Omental fat pad (tissue), 4 donors: ENCODE results near the gene ERFL. TPM values are rescaled to one million over a fixed set of nuclear protein-coding genes. Genes with fewer than 3 reads are reported as not detected.

Experiments
- ATAC-seq: fragments of 150-250 bp; one replicate; pipeline ENCODE4 v1.9.1; 2016; ENCODE audit warnings: mild to moderate bottlenecking, moderate library complexity; ENCODE audit not compliant: low FRiP score
- DNase-seq: peaks from one replicate; pipeline ENCODE4 v3.0.0-alpha.2; 2019; ENCODE audit warnings: low spot score
- total RNA-seq, 4 donors: library from RNA; depleted of rRNA; stranded (reverse); fragments of >200 nt; gene quantifications; one replicate each; pipeline ENCODE4 v1.1.0, GENCODE V29; 2016
- TF ChIP-seq, protein P1 (sequence below), 3 donors: fragments of 450-650 bp; IDR thresholded peaks; one replicate each; pipeline ENCODE4 v1.5.1; 2016 to 2017; ENCODE audit warnings: antibody characterized with exemption in 3 of 3, mild to moderate bottlenecking in 3 of 3, moderate library complexity in 2 of 3

Gene ERFL
- total RNA-seq = under 1 TPM in 1 of 4 donors, not detected in 3; 0.25 TPM

DNA sequence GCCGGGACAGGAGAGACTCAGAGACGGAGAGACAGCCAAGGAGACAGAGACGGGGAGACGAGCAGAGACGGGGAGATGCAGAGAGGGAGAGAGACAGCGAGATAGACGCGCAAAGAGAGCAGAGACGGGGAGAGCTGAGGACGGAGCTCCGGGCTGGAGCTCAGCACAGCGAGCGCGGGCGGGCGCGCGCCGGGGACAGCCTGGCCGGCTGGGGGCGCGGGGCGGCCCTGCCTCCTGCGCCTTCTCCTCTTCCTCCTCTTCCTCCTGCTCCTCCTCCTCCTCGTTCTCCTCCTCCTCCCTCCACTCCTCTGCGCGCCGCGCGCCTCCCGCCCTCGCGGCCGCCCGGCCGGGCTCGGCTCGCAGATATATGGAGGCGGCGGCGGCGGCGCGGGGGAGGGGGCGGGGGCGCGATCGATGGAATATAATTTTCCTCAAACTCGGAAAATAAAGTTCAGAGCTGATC lies at the start of gene ERFL:
TSS of gene ERFL (minus strand) at position 229 of the 463 bp plus-strand sequence. CDS start 15,530 bp downstream, outside the sequence.
- TF ChIP-seq, protein P1, sequence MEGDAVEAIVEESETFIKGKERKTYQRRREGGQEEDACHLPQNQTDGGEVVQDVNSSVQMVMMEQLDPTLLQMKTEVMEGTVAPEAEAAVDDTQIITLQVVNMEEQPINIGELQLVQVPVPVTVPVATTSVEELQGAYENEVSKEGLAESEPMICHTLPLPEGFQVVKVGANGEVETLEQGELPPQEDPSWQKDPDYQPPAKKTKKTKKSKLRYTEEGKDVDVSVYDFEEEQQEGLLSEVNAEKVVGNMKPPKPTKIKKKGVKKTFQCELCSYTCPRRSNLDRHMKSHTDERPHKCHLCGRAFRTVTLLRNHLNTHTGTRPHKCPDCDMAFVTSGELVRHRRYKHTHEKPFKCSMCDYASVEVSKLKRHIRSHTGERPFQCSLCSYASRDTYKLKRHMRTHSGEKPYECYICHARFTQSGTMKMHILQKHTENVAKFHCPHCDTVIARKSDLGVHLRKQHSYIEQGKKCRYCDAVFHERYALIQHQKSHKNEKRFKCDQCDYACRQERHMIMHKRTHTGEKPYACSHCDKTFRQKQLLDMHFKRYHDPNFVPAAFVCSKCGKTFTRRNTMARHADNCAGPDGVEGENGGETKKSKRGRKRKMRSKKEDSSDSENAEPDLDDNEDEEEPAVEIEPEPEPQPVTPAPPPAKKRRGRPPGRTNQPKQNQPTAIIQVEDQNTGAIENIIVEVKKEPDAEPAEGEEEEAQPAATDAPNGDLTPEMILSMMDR (IDR thresholded peaks at IDR 0.05) = no peak
- ATAC-seq (no peak), DNase-seq (no peak)

DNA sequence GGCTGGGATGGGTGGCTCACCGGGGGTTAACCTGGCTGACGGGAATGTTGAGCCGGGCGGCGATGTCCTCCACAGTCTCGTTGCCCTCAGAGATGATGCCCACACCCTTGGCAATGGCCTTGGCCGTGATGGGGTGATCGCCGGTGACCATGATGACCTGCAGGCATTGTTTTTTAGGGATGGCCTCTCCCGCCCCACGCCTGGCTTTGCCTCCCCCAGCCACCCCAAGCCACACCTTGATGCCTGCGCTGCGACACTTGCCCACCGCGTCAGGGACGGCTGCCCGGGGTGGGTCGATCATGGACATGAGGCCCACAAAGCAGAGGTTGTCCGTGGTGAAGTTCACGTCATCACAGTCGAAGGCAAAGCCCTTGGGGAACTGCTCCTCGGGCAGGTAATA lies 49.7 kb upstream of the ERFL start:
- ATAC-seq (peak; percentile 9), DNase-seq (no peak)
- TF ChIP-seq, protein P1 (IDR thresholded peaks at IDR 0.05) = no peak

DNA sequence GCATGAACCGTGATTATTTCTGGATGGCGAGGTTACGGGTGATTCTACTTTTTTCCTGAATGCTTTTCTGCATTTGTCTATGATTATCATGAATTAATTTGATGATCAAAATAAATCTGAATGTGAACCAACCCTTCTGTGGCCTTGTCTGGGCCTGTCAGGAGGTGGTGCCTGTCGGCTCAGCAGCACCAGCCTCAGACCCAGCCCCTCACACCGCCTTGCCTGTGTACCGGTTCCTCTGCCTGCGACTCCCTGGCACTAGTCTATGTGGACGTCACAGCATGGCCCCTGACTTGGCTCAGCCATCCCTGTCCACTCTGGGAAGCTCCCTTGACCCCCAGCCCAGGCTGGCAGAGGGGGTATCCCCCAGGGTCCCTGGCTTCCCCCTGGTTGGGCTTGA lies 46.4 kb upstream of the ERFL start:
- ATAC-seq = no peak
- TF ChIP-seq, protein P1 (IDR thresholded peaks at IDR 0.05) = no peak
- DNase-seq = no peak

- no peak for ATAC-seq
- TF ChIP-seq, protein P1 (IDR thresholded peaks at IDR 0.05) = no peak
- DNase-seq = no peak
Observed at GRCh38 chr19:41971363-41971762, 43.1 kb upstream of the ERFL start.

- ATAC-seq (no peak), DNase-seq (no peak)
- TF ChIP-seq, protein P1 (IDR thresholded peaks at IDR 0.05) = no peak
Observed at GRCh38 chr19:41969772-41970458, 41.7 kb upstream of the ERFL start.

- DNase-seq (no peak), ATAC-seq (no peak)
- TF ChIP-seq, protein P1 (IDR thresholded peaks at IDR 0.05) = no peak
Observed at GRCh38 chr19:41968751-41969595, 40.7 kb upstream of the ERFL start.
